GM19395 (cell line): ENCODE data around the gene PTGR3.

ENCODE experiments used
- ATAC-seq: cut with Tn5 transposase; IDR thresholded peaks from one replicate; pipeline ENCODE4 v1.9.1; 2021; ENCODE audit warnings: mild to moderate bottlenecking, moderate library complexity; ENCODE audit not compliant: unreplicated experiment

PTGR3 gene, protein sequence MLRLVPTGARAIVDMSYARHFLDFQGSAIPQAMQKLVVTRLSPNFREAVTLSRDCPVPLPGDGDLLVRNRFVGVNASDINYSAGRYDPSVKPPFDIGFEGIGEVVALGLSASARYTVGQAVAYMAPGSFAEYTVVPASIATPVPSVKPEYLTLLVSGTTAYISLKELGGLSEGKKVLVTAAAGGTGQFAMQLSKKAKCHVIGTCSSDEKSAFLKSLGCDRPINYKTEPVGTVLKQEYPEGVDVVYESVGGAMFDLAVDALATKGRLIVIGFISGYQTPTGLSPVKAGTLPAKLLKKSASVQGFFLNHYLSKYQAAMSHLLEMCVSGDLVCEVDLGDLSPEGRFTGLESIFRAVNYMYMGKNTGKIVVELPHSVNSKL

DNA sequence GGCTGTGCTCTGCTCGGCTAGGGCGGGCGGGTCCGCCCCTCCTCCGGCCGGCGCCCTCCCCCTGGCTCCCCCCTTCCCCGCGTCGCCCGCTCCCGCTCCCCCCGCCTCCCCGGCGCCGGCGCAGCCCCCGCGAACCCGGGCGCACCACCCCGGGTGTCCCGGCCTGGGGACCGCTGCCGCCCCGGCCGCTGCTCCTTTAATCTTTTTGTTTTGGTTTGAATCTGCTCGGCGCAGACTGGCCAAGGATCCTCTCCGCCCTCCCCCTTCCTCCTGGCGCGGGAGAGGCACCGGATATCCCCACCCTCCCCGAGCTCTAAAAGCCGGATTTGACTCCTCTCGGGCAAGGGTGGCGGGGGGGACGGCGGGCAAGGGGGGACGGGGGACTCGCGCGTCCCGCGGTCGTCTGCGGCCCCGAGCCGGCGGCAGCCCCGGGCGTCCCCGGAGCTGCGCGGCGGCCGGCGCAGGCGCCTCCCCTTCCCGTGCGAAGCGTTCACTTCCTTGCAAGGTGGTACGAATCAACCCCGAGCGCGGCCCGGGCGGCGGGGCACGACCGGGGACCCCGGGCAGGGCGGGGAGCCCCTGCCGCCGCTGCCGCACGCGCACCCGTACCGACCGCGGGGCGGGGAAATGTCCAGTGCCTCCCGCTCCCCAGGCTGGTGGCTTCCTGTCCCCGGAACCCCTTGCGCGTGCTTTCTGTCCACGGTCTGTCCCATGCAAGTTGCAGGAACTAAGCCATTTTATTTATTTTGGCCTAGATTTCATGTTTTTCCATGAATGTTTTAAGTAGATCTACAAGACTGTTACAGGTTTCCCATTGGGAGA, at the start of gene PTGR3:
TSS of gene PTGR3 (minus strand) at position 11 of the 822 bp plus-strand sequence. CDS start 81 bp downstream, outside the sequence.
- peak; percentile 51 for ATAC-seq

DNA sequence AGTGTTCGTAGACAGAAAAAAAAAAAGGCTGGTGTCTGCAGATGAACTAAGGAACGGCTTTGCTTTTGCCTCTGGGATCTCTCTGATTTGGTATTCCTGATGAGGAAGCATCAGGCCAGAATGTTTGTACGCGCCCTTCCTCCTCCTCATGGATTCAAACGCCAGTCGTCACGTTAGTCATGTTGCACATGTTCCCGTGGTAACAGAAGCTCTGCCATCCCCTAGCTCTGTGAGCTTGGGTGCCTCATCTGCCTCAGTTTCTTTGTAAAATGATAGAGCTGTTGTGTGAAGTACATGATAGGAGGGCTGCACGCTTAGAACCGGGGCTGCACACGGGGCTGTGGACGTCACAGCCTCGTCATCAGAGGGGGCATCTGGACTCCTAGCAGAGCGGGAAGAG, 48.7 kb upstream of the PTGR3 start:
- no peak for ATAC-seq

DNA sequence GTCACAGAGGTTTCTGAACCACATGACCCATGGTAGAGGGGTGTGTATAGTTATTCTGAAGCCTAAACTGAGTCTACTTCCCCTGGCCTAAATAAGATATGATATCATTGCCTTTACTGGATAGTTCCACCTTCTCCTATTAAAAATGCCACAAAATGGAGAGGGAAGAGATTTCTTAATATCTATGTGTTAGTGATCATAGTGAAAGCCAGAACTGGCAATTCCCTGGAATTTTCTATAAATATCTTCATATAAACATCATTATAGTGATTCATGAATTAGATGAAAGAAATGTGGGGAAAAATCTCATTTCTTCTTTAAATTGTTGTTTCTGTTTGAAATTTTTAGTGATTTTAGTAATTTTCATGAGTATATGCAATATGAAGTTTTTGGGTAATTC, 47.4 kb upstream of the PTGR3 start:
- ATAC-seq = no peak

DNA sequence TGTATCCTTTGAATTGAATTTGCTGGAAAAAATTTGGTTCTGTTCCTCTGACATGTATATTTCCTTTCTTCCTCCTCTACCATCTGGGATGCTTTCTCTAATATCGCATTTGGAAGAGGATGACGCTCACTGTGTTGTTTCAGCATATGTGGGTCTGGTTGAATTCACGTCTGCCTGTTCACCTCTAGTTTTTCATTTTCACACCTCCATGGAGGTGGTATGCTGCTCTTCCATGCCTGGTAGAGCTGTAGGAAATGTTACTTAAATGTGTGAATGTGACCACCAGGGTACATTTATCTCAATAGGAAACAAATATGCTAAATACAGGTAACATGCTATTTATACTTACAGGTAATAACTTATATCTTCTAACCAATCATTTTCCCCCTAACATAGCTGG, 46.2 kb upstream of the PTGR3 start:
- no peak for ATAC-seq

DNA sequence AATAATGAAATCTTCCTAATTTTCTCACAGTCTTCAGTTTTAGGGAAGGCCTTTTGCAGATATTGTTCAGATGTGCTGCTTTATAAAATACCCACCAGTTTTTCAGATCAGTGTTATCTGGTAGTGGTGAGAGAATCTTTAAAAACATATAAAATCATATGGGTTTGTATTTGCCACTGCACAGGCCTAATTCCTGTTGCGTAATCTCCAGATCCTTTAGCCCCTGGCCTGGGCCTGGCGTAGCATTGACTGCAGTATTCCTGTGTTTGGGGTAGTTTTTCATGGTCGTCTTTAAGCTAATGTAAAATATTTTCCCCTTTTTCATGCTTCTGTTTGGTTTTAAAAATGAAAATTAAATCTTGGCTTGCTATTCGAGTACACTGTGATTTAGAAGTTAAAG, 44.8 kb upstream of the PTGR3 start:
- ATAC-seq = no peak

DNA sequence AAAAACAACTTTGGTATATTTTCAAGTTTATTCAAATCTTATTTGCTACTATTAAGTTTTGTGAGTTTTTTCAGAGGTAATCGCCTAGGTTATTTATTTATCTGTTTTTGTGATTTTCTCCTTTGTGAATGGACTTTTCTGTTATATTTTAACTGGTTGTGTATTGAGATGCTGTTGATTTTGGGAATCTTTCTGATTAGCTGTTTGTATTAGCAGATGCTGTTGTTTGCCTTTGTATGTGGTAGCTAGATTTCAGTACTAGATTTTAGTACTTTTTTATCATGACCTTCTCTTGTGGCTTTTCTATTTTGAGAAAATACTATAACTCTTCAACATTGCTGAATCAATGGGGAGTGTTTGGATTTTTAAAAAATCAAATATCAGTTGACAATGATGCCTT, 44.1 kb upstream of the PTGR3 start:
- no peak for ATAC-seq

DNA sequence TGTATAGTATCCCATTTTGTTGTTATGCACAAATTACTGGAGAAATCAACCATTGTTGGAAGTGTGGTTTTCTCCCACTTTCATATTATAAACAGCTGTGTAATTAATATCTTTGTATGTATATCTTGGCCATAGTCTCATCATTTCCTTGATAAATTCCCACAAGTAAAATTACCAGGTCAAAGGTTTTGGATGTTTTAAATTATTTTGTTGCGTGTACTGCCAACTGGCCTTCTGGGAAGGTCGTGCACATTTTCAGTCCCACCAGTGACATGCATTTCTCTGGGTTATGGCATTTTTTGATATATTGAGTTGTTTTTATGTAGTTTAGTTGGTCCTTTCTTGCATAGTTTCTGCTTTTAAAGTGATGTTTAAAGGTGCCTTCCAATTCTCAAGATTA, 43.2 kb upstream of the PTGR3 start:
- no peak for ATAC-seq

DNA sequence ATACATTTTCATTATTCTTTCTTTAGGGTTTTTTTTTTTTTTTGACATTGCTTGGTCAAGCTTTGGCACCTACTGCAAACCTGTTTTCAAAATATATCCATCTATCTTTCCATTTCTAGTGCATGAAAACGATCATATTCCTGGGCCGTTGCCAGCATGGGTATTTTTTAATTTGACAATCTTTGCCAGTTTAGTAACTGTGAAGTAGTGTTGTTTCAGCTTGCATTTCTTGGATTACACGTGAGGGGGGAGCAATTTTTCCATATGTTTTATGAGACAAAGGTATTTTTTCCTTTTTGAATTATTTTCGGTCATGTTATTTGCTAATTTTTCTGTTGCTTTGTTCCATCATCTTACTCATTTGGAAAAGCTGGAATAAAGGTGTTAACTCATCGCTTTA, 42.5 kb upstream of the PTGR3 start:
- ATAC-seq = no peak

DNA sequence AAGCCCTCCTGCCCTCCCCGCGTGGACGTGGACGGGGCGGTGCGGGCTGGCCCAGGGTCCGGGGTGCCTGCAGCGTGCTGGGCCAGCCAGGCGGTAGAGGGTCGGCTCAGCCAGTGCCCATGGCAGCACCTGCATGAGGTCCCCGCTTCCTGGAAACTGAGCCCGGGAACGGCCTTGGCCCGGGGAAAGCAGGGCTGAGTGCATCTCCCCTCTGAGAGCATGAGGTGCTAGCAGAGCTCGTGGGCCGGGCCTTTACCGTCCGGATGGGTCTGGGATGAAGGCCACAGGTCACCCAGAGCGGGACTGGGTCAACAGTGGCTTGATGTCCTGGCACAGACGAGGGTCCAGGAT, 41.5 kb upstream of the PTGR3 start:
- no peak for ATAC-seq

DNA sequence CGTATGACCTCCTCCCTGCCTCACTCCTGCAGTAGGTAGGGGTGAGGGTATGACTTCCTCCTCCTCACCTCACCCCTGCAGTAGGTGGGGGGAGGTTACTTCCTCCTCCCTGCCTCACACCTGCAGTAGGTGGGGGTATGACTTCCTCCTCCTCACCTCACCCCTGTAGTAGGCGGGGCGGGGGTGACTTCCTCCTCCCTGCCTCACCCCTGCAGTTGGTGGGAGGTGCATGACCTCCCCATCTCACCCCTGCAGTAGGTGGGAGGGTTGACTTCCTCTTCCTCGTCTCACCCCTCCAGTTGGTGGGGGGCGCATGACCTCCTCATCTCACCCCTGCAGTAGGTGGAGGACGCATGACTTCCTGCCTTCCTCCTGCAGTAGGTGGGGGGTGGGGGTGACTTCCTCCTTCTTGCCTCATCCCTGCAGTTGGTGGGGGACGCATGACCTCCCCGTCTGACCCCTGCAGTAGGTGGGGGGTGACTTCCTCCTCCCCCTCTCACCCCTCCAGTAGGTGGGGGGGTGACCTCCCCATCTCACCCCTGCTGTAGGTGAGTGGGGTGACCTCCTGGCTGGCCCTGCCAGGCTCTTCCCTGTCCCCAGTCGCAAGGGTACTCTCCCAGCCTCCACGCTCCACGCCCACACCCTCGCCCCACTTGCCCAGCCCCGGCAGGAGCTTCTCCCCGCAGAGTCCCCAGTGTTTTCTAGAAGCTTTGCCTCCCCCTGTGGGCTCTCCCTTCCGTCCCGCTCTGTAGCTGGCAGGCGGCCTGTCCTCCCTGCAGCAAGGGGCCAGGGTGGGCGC, 40.9 kb upstream of the PTGR3 start:
- no peak for ATAC-seq

DNA sequence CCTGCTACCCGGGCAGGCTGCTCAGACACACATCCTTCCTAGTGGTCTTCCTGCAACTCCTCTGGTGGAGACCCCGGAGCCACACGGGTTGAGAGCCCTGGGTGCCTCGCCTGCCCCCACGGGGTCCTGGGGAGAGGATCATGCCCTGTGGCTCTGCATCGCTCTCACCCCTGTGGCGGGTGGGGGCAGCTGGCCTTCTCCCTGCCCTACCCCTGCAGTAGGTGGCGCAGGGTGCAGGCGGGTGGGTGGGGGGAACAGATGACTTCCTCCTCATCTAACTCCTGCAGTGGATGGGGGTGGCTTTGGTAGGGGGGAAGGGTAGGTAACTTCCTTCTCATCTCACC, 40.2 kb upstream of the PTGR3 start:
- no peak for ATAC-seq

DNA sequence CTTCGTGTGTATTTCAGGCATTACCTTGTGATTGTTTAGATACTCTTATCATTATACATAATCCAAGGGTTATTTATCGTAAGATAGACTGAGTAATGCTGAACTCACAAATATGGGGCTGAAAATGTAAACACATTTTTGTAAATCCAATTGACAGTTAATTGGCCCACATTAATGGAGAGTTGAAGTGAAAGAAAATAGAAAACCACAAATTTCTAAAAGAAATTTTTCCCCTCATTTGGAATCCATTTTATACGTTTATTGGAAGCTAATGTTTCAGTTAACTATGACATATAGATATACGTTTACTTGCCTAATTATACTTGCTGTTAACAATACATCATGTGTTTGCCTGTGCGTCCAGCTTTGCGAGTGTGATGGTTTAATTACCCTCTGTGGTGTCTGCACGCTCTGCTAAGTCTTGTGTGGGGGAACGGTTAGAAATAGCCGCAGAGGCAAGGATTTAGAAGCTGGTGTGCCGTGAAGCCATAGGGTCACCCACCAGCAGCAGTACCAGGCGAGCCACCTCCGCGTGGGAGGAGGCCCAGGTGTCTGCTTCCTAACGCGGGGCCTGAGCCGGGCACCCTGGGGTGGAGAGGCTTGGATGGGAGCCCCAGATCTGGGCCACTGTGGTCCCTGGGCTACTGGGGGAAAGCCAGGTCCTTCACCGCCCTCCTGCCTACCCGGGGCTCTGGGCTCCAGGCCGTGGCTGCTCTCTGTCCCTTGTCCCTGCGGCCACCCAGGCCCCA, 39.7 kb upstream of the PTGR3 start:
- no peak for ATAC-seq

DNA sequence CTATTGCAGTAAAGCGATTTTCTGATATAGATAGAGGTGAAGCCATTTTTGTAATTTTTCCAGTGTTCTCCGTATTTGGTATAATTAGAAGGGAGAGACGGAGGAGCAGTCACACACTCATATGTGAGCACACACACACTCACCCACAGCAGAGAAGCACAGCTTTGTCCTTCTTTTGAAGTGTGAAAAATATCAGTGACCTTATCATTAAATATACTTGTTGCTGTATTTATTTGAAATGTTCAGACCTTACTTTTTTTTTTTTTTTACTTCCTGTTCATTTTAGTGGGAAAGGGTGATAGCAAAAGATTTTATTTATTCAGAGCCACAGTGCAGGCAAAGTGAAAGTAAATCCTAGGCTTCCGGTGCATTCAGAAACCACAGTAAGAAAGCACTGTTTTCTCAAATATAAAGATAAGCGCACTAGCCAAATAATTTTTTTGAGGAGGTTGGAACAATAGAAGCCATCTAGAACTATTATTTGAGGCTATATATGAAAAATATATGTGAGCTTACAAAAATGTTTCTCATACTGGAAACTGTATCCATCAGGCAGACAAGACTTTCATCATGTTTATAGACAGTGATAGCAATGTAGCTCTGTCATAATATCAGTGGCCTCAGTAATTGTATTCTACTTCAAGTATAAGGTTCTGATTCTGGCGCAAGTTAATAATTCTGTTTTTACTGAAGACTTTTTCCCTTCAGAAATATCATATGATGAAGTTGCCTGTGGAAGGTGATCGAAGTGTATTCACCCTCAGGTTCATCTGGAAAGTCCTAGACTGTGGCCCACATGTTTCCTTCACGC, 38.9 kb upstream of the PTGR3 start:
- peak; percentile 69 for ATAC-seq

DNA sequence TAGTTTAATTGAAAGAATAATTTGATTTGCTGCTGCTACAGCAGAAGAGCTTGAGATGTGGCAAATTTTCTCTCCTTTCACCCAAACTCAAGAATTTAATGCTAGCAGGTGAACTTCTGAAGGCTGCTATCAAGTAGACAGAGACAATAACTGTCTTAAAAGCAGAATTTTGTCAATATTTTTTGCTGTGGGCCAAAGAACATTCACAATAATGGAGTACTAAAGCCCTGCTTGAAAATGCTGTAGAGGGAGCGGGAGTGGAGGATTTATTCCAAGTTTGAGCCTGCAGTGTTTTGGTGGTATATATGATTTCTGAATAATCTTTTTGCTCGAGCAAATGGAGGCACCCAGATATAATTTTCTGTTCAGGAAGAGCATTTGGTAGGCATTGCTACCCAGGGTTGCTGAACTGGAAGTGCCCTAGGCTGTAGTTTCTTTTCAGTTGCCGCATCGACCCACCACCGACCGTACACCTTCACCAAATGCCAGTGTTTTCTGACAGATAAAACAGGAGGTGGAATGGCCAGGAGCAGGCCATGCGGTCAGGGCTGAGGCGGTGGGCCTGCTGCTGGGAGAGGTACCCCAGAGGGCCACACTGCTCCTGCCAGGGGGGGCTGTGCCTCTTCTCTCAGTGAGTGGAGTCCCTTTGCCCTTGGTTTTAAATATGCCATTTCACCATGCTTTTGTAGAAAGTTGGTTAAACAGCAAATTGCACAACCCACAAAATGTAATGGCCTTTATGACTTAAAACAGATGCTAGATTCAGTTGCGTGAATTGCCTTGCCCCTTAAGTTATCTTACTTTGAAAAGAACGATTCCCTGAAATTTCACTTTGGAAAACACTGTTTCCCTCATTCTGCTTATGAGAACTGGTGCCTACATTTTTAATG, 38.0 kb upstream of the PTGR3 start:
- ATAC-seq = no peak

DNA sequence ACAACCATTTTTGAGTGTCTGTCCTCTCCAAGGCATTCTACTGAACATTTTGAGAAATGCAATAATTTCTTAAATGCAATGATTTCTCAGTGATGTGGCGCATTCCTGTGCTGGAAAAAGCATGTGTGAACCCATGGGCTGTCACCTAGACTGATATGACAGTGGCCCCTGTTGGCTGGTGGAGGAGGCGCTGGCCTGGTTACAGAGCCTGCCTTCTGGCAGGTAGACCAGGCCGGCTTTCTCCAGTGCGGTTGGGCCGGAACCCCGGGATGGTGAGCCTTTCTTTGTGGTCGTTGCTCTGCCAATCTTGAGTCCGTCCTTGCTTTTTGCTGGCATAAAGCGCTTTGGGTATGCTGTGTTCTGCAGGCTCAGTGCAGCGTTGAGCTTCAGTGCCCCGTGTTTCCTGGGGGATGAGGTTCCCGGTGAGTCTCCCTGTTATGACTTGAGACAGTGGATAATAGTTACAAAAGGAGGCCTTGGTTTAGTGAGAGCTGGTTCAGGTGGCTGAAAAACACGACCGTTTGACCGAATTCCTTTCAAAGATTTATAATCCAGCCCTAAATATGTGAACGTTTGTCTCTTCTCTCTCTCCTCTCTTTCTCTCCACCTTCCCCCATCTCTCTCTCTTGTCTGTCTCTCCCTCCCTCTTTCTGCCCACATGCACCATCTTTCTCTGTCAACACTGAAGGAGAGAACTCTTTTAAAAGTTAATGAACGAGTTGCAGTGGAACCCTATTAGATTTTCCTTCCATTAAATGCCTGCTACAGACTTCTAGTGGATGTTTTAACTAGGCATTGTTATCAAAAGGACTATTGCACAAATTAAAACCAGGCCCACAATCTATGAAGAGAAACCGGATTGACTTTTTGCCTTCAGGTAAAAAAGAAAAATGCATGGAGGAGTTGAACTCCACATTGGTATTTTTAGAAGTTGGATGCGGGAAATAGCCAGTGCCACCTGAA, 35.7 kb upstream of the PTGR3 start:
- ATAC-seq = no peak

DNA sequence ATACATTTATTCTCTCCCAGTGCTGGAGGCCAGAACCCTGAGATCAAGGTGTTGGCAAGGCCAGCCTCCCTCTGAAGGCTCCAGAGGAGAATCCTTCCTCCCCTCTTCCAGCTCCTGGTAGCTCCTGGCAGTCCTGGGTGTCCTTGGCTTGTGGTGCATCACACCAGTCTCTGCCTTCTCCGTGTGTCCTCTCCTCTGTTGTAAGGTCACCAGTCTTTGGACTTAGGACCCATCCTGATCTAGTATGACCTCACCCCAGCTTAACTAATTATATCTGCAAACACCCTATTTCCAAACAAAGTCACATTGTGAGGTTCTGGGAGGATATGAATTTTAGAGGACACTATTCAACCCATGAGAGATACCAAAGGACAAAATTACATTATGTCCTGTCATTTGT, 32.8 kb upstream of the PTGR3 start:
- no peak for ATAC-seq

DNA sequence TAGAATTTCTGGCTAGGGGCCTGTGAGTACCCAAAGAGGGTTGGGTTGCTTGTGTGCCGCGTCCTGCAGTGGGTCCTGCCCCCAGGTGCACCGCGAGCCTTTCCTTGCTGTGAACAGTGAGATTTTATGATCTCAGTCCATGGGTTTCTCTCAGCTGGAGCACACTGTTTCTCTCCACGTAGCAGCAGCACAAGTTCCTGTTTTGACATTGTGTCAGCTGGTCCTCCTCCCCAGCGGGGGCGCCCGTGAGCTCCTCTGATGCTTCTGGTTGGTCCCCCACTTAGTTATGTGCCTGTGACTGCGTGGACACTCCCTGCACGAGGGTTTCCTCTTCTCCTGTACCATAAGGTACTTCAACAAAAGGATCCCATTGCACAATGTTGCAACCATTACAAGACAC, 31.5 kb upstream of the PTGR3 start:
- ATAC-seq = no peak

DNA sequence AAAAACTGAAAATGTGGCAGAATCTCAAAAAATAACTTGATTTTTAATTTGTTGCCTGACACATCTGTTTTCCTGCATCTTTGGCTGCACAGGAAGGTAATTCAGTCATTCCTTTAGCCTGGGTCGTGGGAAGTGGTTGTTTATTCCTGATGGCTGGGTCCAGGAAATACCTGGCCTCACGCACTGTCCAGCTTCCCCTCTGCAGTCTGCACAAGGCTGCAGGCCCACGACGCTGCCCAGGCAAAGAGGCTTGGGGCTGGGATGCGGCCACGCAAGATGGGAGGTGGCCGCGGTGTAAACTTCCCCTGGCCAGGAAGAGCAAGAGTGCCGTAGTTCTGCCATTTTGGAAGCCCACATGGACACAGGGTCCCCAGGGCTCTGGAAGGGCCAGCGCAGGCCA, 29.8 kb upstream of the PTGR3 start:
- ATAC-seq = no peak
